HT-29 (cell line): Measurements from ENCODE around the gene CRYBG3. TPM values are rescaled to one million over a fixed set of nuclear protein-coding genes. Genes with fewer than 3 reads are reported as not detected.
"Not testable (repeated sequence)": the region's sequence is repeated elsewhere in the genome, so short reads cannot be mapped to it uniquely, and the experiment has no call there.

Experiments
- DNase-seq: peaks from one replicate; pipeline ENCODE4 v3.0.0-alpha.2; 2015; ENCODE audit warnings: low spot score
- total RNA-seq: library from RNA; depleted of rRNA; stranded (reverse); fragments of >200 nt; shearing (Covaris generic); gene quantifications from 2 replicates; pipeline ENCODE4 v1.2.3, GENCODE V29; 2014; rRNA removed

The CRYBG3 gene
- 6.9 and 9.8 TPM in 2 replicates for total RNA-seq

- peak; percentile 94 for DNase-seq
These were observed at the start of gene CRYBG3 for GRCh38 chr3:97821774-97822358. TSS of gene CRYBG3 (plus strand) at chr3:97822011. CDS start at chr3:97822207, 196 bp downstream.

- DNase-seq = no peak
These were observed 48.9 kb upstream of the CRYBG3 start for GRCh38 chr3:97772926-97773325.

GRCh38 chr3:97778152-97778551 lies 43.7 kb upstream of the CRYBG3 start:
- DNase-seq = no peak

GRCh38 chr3:97793420-97794019 lies 28.3 kb upstream of the CRYBG3 start:
- peak; percentile 85 for DNase-seq

- DNase-seq = no peak
These were observed 25.9 kb upstream of the CRYBG3 start for GRCh38 chr3:97795951-97796350.

- DNase-seq = no peak
These were observed 17.3 kb upstream of the CRYBG3 start for GRCh38 chr3:97804471-97804870.

- no peak for DNase-seq
These were observed 10.9 kb upstream of the CRYBG3 start for GRCh38 chr3:97810779-97811390.

- no peak for DNase-seq
These were observed 6.5 kb upstream of the CRYBG3 start for GRCh38 chr3:97815149-97815917.

GRCh38 chr3:97816811-97817210 lies 5.0 kb upstream of the CRYBG3 start:
- no peak for DNase-seq

GRCh38 chr3:97817965-97818364 lies 3.8 kb upstream of the CRYBG3 start:
- DNase-seq = no peak

- DNase-seq = no peak
These were observed 1.0 kb upstream of the CRYBG3 start for GRCh38 chr3:97820780-97821179.

GRCh38 chr3:97821287-97821773 lies 481 bp upstream of the CRYBG3 start:
- DNase-seq = no peak

- peak; percentile 71 for DNase-seq
These were observed 556 bp downstream of the CRYBG3 start for GRCh38 chr3:97822359-97822775.

GRCh38 chr3:97823046-97824004 lies 1.5 kb downstream of the CRYBG3 start:
- peak; percentile 14 for DNase-seq

GRCh38 chr3:97825101-97825500 lies 3.3 kb downstream of the CRYBG3 start:
- no peak for DNase-seq

- no peak for DNase-seq
These were observed 6.1 kb downstream of the CRYBG3 start for GRCh38 chr3:97827741-97828471.

- DNase-seq = no peak
These were observed 7.4 kb downstream of the CRYBG3 start for GRCh38 chr3:97829198-97829597.

- DNase-seq = no peak
These were observed 8.8 kb downstream of the CRYBG3 start for GRCh38 chr3:97830638-97831037.

GRCh38 chr3:97831140-97831539 lies 9.3 kb downstream of the CRYBG3 start:
- DNase-seq = no peak

- not testable (repeated sequence) for DNase-seq
These were observed 11.4 kb downstream of the CRYBG3 start for GRCh38 chr3:97833184-97833583.
